IPS DF 6.9 (cell line): Measurements from ENCODE around the gene SCGB1D1.

Experiments
- DNase-seq: peaks from one replicate; pipeline ENCODE4 v3.0.0-alpha.2; 2013; ENCODE audit warnings: low read depth, low spot score
- H3K27ac ChIP-seq: one replicate; pipeline ENCODE4 v1.5.1; 2013; ENCODE audit warnings: low read length, control low read depth
- H3K27me3 ChIP-seq: 2 replicates; pipeline ENCODE4 v1.6.1; 2013; ENCODE audit warnings: mild to moderate bottlenecking, low read length; ENCODE audit not compliant: control insufficient read depth, insufficient read depth
- H3K36me3 ChIP-seq: 2 replicates; pipeline ENCODE4 v1.6.1; 2013; ENCODE audit warnings: low read length; ENCODE audit not compliant: control insufficient read depth, insufficient read depth
- H3K4me1 ChIP-seq: 2 replicates; pipeline ENCODE4 v1.6.1; 2013; ENCODE audit warnings: low read length; ENCODE audit not compliant: control insufficient read depth, insufficient read depth
- H3K4me3 ChIP-seq: 2 replicates; pipeline ENCODE4 v1.5.1; 2013; ENCODE audit warnings: mild to moderate bottlenecking, low read length
- H3K9me3 ChIP-seq: 2 replicates; pipeline ENCODE4 v1.6.1; 2013; ENCODE audit warnings: low read length, inconsistent platforms; ENCODE audit not compliant: control insufficient read depth, insufficient read depth
- WGBS: extraction: QIAGEN DNeasy Blood & Tissue Kit; methylation state at CpG from one replicate; pipeline ENCODE4 v1.1.7; 2013; ENCODE audit warnings: mixed read lengths, missing lambda C conversion rate; ENCODE audit not compliant: insufficient read length, insufficient coverage; 5-methylcytosine and 5-hydroxymethylcytosine counted together

Gene SCGB1D1

GRCh38 chr11:62147545-62147944 lies 42.5 kb upstream of the SCGB1D1 start:
- WGBS, result no CpG with 5 or more reads among the region's 12 CpGs
- DNase-seq, result no peak
- Histone ChIP-seq H3K4me3 (no peak overlapping the region), H3K4me1 (no peaks in the 10 kb centered on the region), H3K27me3 (no peaks in the 10 kb centered on the region), H3K36me3 (peaks cover 62% of the 10 kb centered on the region), H3K27ac (no peak overlapping the region), H3K9me3 (no peaks in the 10 kb centered on the region)

GRCh38 chr11:62148271-62148980 lies 41.6 kb upstream of the SCGB1D1 start:
- Histone ChIP-seq H3K36me3 (peaks cover 62% of the 10 kb centered on the region), H3K27me3 (no peaks in the 10 kb centered on the region), H3K4me1 (no peaks in the 10 kb centered on the region), H3K4me3 (no peak overlapping the region), H3K9me3 (no peaks in the 10 kb centered on the region), H3K27ac (no peak overlapping the region)
- WGBS, result no CpG with 5 or more reads among the region's 10 CpGs
- DNase-seq, result no peak

DNA sequence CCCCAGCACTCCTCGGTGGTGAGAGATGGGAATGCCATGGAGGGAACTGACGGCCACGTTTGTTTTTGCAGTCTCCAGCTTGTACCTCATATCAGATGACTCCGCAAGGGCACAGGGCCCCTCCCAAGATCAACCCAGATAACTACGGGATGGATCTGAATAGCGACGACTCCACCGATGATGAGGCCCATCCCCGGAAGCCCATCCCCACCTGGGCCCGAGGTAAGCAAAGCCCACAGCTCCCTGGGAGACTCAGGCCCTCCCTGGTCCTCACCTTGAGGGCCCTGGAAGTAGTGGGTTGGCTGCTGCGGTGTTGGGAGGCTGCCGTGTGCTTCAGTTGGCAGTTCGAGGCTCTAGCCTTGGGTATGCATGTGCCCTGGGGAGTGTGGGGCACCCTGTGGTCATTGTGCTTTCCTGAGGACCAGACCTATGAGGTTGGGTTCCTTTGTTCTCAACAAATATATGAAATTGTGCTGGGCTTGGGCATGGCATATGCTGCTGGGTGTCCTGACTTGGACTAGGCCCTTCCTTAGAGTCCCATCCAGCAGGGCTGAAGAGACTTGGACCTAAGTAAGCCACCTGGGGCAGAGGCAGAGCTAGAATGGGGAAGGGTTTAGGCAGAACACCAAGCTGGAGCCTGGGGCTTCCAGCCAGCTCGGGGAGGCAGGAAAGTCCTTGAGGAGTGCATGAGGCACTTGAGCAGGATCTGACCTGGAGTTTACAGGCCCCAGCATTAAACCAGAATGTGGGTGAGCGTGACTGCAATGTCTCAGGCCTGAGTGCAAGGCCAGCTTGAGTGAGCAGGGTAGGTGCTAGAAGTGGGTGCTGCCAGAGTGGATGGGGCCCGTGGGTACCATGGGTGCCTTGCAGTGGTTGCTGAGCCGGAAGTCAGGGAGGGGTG lies 39.8 kb upstream of the SCGB1D1 start:
- DNase-seq, result no peak
- Histone ChIP-seq H3K36me3 (peaks cover 54% of the 10 kb centered on the region), H3K4me3 (no peak overlapping the region), H3K4me1 (no peaks in the 10 kb centered on the region), H3K27me3 (no peaks in the 10 kb centered on the region), H3K9me3 (no peaks in the 10 kb centered on the region), H3K27ac (no peak overlapping the region)
- WGBS, result no CpG with 5 or more reads among the region's 17 CpGs

- Histone ChIP-seq H3K36me3 (peaks cover 47% of the 10 kb centered on the region), H3K27me3 (no peaks in the 10 kb centered on the region), H3K9me3 (no peaks in the 10 kb centered on the region), H3K27ac (no peak overlapping the region), H3K4me3 (no peak overlapping the region), H3K4me1 (no peaks in the 10 kb centered on the region)
- no peak for DNase-seq
- WGBS, result no CpG with 5 or more reads among the region's 10 CpGs
Measured at GRCh38 chr11:62150887-62151736, 38.9 kb upstream of the SCGB1D1 start.

DNA sequence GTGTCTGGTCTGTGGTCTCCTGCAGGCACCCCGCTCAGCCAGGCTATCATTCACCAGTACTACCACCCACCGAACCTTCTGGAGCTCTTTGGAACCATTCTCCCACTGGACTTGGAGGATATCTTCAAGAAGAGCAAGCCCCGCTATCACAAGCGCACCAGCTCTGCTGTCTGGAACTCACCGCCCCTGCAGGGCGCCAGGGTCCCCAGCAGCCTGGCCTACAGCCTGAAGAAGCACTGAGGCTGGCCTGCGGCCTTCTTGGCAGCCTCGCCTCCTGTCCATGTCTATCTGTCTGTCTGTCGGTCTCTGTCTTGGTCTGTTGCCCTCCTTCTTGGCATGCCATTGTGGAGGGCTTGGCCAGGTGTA lies 38.3 kb upstream of the SCGB1D1 start:
- H3K36me3 ChIP-seq, result peaks cover 41% of the 10 kb centered on the region
- no CpG with 5 or more reads among the region's 9 CpGs for WGBS
- no peak for DNase-seq

GRCh38 chr11:62152245-62153086 lies 37.5 kb upstream of the SCGB1D1 start:
- Histone ChIP-seq H3K36me3 (peaks cover 33% of the 10 kb centered on the region), H3K27ac (no peak overlapping the region), H3K4me1 (no peaks in the 10 kb centered on the region), H3K4me3 (no peak overlapping the region), H3K27me3 (no peaks in the 10 kb centered on the region), H3K9me3 (no peaks in the 10 kb centered on the region)
- no peak for DNase-seq
- no CpG with 5 or more reads among the region's 14 CpGs for WGBS

More for the DNA sequence above, 38.3 kb upstream of the SCGB1D1 start:
- H3K27me3 ChIP-seq, result no peaks in the 10 kb centered on the region
- no peak overlapping the region for H3K4me3 ChIP-seq
- no peak overlapping the region for H3K27ac ChIP-seq
- H3K4me1 ChIP-seq, result no peaks in the 10 kb centered on the region
- no peaks in the 10 kb centered on the region for H3K9me3 ChIP-seq

DNA sequence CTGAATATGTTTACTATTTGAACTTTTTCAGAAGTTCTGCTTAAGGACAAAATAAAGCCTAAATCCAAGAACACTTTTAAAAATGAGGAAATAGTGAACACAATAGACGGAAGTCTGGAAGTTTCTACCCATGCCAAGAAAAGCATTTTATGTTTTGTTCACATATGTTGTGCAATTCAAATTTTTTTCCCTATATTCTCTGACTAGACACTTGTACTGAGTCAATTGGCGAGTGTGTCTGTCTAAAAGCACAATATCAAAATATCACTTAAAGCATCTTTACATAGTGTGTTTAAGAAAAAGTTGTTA lies 37.0 kb upstream of the SCGB1D1 start:
- Histone ChIP-seq H3K9me3 (no peaks in the 10 kb centered on the region), H3K27ac (no peak overlapping the region)
- WGBS, result no CpG with 5 or more reads among the region's 2 CpGs

GRCh38 chr11:62153617-62154016 lies 36.4 kb upstream of the SCGB1D1 start:
- no peak overlapping the region for H3K4me3 ChIP-seq
- H3K9me3 ChIP-seq, result no peaks in the 10 kb centered on the region
- H3K27ac ChIP-seq, result no peak overlapping the region
- H3K36me3 ChIP-seq, result peaks cover 24% of the 10 kb centered on the region
- WGBS, result no CpG with 5 or more reads among the region's 3 CpGs
- H3K4me1 ChIP-seq, result no peaks in the 10 kb centered on the region
- no peak for DNase-seq
- no peaks in the 10 kb centered on the region for H3K27me3 ChIP-seq

More for the DNA sequence above, 37.0 kb upstream of the SCGB1D1 start:
- DNase-seq, result no peak
- Histone ChIP-seq H3K4me3 (no peak overlapping the region), H3K4me1 (no peaks in the 10 kb centered on the region), H3K36me3 (peaks cover 29% of the 10 kb centered on the region), H3K27me3 (no peaks in the 10 kb centered on the region)

GRCh38 chr11:62157603-62158002 lies 32.4 kb upstream of the SCGB1D1 start:
- peaks cover 3% of the 10 kb centered on the region; the same call in 1 of the 2 replicates for H3K36me3 ChIP-seq
- H3K4me3 ChIP-seq, result no peak overlapping the region
- H3K27ac ChIP-seq, result no peak overlapping the region
- no peak for DNase-seq
- H3K9me3 ChIP-seq, result no peaks in the 10 kb centered on the region
- no peaks in the 10 kb centered on the region for H3K4me1 ChIP-seq
- WGBS, result no CpG with 5 or more reads among the region's 6 CpGs
- no peaks in the 10 kb centered on the region for H3K27me3 ChIP-seq
